ENCODE measurements around the gene TMEM127. TPM values are rescaled to one million over a fixed set of nuclear protein-coding genes. Genes with fewer than 3 reads are reported as not detected.
"Not testable (repeated sequence)": the region's sequence is repeated elsewhere in the genome, so short reads cannot be mapped to it uniquely, and the experiment has no call there.

Gene TMEM127
- total and polyA plus RNA-seq, 3 experiments from 2014 or later, result 29.8 to 46.8 (median 33.4) TPM

GRCh38 chr2:96304606-96305005, 38.8 kb upstream of the TMEM127 start:
- peaks cover 44% of the 10 kb centered on the region for H3K4me1 ChIP-seq (ENCODE audit: insufficient read depth, low read length)
- POLR2A ChIA-PET, result interaction anchor here (0.7 to 2.4 kb wide), 10 partner anchors 11 to 234 kb away, joined by 3 to 42 read pairs (median 10); partner anchors contain the start of gene NCAPH
- CTCF ChIA-PET, result interaction anchor here (0.6 to 2.5 kb wide), 5 partner anchors 21 to 237 kb away, joined by 3 to 19 read pairs (median 3); partner anchors contain the start of gene ITPRIPL1
- H3K27ac ChIP-seq (ENCODE audit: low read depth, low read length), result peak overlapping the region; percentile 99
- Mint-ChIP-seq H3K27me3 (no peaks in the 10 kb centered on the region), H3K27ac (peak overlapping the region; percentile 98 to 100 (median 100)), H3K4me3 (peak overlapping the region; percentile 96 to 99 (median 98)), H3K36me3 (peaks cover 11 to 74% (median 29%) of the 10 kb centered on the region in 3 donors), H3K9me3 (no peaks in the 10 kb centered on the region), H3K4me1 (peaks cover 57 to 76% (median 57%) of the 10 kb centered on the region in 3 donors)
- no peaks in the 10 kb centered on the region for H3K9me3 ChIP-seq (ENCODE audit: low read length)
- peak overlapping the region; percentile 99 for H3K4me3 ChIP-seq (ENCODE audit: low read length)
- H3K36me3 ChIP-seq (ENCODE audit: insufficient read depth, low read length), result peaks cover 41% of the 10 kb centered on the region
- DNase-seq, result no peak
- no peaks in the 10 kb centered on the region for H3K27me3 ChIP-seq (ENCODE audit: insufficient read depth, low read length, poor library complexity, severe bottlenecking)

DNA sequence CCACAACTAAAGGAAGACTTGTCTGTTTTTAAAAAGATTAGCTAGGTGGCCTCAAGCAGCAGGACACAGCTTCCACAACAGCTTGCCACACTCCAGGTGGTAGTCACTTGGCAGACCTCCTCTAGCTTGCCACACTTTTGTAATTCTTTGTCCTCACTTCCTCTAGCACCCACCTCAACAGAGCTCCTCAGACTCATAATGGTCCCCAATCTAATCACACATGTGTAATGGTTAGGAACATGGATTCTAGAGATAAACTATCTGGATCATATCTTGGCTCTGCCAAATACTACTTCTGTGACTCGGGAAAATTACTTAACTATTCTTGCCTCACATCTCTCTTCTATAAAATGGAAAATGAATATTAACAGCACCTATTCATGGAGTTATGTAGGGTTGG, 36.1 kb upstream of the TMEM127 start:
- Histone ChIP-seq H3K27ac (ENCODE audit: low read depth, low read length) (no peak overlapping the region), H3K4me3 (ENCODE audit: low read length) (no peak overlapping the region), H3K4me1 (ENCODE audit: insufficient read depth, low read length) (peaks cover 44% of the 10 kb centered on the region), H3K27me3 (ENCODE audit: insufficient read depth, low read length, poor library complexity, severe bottlenecking) (no peaks in the 10 kb centered on the region), H3K36me3 (ENCODE audit: insufficient read depth, low read length) (peaks cover 68% of the 10 kb centered on the region), H3K9me3 (ENCODE audit: low read length) (no peaks in the 10 kb centered on the region)
- H3K36me3 Mint-ChIP-seq, result peaks cover 18 to 93% (median 50%) of the 10 kb centered on the region in 3 donors
- H3K4me1 Mint-ChIP-seq, result peaks cover 60 to 71% (median 65%) of the 10 kb centered on the region in 3 donors
- H3K9me3 Mint-ChIP-seq, result no peaks in the 10 kb centered on the region
- H3K27ac Mint-ChIP-seq, result peak overlapping the region in 7 of 8 donors; percentile 11 to 99 (median 69)
- H3K27me3 Mint-ChIP-seq, result no peaks in the 10 kb centered on the region
- peak overlapping the region in 5 of 7 donors; percentile 12 to 56 (median 44) for H3K4me3 Mint-ChIP-seq
- ChIA-PET POLR2A (interaction anchor here (0.9 kb wide), 1 partner anchor 8 kb away, joined by 7 read pairs; no protein-coding TSS in a partner anchor), CTCF (interaction anchor here (0.9 to 2.1 kb wide), 2 partner anchors 43 to 206 kb away, joined by 4 to 8 read pairs; no protein-coding TSS in a partner anchor)
- DNase-seq, result no peak

DNA sequence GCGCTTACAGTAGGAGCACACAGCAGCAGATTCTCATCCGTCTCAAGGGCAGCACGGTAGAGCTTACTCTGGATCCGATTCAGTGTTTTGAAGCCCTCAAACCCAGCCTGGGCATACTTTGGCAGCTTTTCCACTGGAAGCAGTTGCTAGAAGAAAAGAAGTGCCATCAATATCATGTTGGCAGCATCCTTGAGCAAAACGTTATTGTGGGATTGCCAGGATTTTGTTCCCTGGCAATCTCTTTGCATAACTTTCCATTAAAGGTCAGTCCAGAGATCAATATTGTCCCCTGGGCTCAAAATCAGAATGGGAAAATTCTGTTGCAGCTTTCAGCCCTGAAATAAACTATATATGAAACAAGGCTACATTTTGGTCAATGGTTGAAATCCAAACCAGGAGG, 31.1 kb upstream of the TMEM127 start:
- ChIA-PET CTCF (interaction anchor here (0.9 kb wide), 1 partner anchor 10 kb away, joined by 3 read pairs; no protein-coding TSS in a partner anchor), POLR2A (interaction anchor here (0.7 to 0.8 kb wide), 2 partner anchors 9 to 38 kb away, joined by 3 to 12 read pairs; no protein-coding TSS in a partner anchor)
- H3K27ac ChIP-seq (ENCODE audit: low read depth, low read length), result no peak overlapping the region
- no peak overlapping the region for H3K27ac Mint-ChIP-seq
- no peaks in the 10 kb centered on the region for H3K27me3 ChIP-seq (ENCODE audit: insufficient read depth, low read length, poor library complexity, severe bottlenecking)
- peaks cover 10% of the 10 kb centered on the region for H3K4me1 ChIP-seq (ENCODE audit: insufficient read depth, low read length)
- no peaks in the 10 kb centered on the region for H3K9me3 Mint-ChIP-seq
- DNase-seq, result no peak
- peaks cover 19 to 24% (median 20%) of the 10 kb centered on the region in 3 donors for H3K4me1 Mint-ChIP-seq
- no peaks in the 10 kb centered on the region for H3K9me3 ChIP-seq (ENCODE audit: low read length)
- H3K36me3 ChIP-seq (ENCODE audit: insufficient read depth, low read length), result peaks cover 84% of the 10 kb centered on the region
- H3K4me3 ChIP-seq (ENCODE audit: low read length), result no peak overlapping the region
- H3K4me3 Mint-ChIP-seq, result no peak overlapping the region
- H3K27me3 Mint-ChIP-seq, result no peaks in the 10 kb centered on the region
- H3K36me3 Mint-ChIP-seq, result peaks cover 20 to 97% (median 55%) of the 10 kb centered on the region in 3 donors

GRCh38 chr2:96294271-96294670, 28.5 kb upstream of the TMEM127 start:
- H3K27me3 Mint-ChIP-seq; H3K4me3 ChIP-seq (ENCODE audit: low read length); H3K4me3 Mint-ChIP-seq; H3K4me1 Mint-ChIP-seq; H3K9me3 ChIP-seq (ENCODE audit: low read length); H3K9me3 Mint-ChIP-seq; DNase-seq; H3K27me3 ChIP-seq (ENCODE audit: insufficient read depth, low read length, poor library complexity, severe bottlenecking); H3K4me1 ChIP-seq (ENCODE audit: insufficient read depth, low read length); H3K27ac ChIP-seq (ENCODE audit: low read depth, low read length): not testable (repeated sequence)
- peaks cover 20 to 97% (median 48%) of the 10 kb centered on the region in 3 donors for H3K36me3 Mint-ChIP-seq
- POLR2A ChIA-PET, result interaction anchor here (1.6 kb wide), 1 partner anchor 11 kb away, joined by 4 read pairs; no protein-coding TSS in a partner anchor
- H3K27ac Mint-ChIP-seq, result peak overlapping the region in 1 of 8 donors; percentile 50
- CTCF ChIA-PET, result interaction anchor here (0.7 kb wide), 1 partner anchor 259 kb away, joined by 3 read pairs; no protein-coding TSS in a partner anchor
- peaks cover 87% of the 10 kb centered on the region for H3K36me3 ChIP-seq (ENCODE audit: insufficient read depth, low read length)

- Histone ChIP-seq H3K4me1 (ENCODE audit: insufficient read depth, low read length) (no peaks in the 10 kb centered on the region), H3K36me3 (ENCODE audit: insufficient read depth, low read length) (peaks cover 87% of the 10 kb centered on the region), H3K9me3 (ENCODE audit: low read length) (no peaks in the 10 kb centered on the region), H3K27ac (ENCODE audit: low read depth, low read length) (no peak overlapping the region), H3K4me3 (ENCODE audit: low read length) (no peak overlapping the region), H3K27me3 (ENCODE audit: insufficient read depth, low read length, poor library complexity, severe bottlenecking) (no peaks in the 10 kb centered on the region)
- H3K4me1 Mint-ChIP-seq, result no peaks in the 10 kb centered on the region
- peaks cover 12 to 97% (median 43%) of the 10 kb centered on the region in 3 donors for H3K36me3 Mint-ChIP-seq
- CTCF ChIA-PET, result no interaction called here
- no peak for DNase-seq
- POLR2A ChIA-PET, result no interaction called here
- H3K27ac Mint-ChIP-seq, result peak overlapping the region in 2 of 8 donors; percentile 32 to 88
- H3K9me3 Mint-ChIP-seq, result no peaks in the 10 kb centered on the region
- no peaks in the 10 kb centered on the region for H3K27me3 Mint-ChIP-seq
- H3K4me3 Mint-ChIP-seq, result no peak overlapping the region
These were observed 26.0 kb upstream of the TMEM127 start for GRCh38 chr2:96291751-96292150.

DNA sequence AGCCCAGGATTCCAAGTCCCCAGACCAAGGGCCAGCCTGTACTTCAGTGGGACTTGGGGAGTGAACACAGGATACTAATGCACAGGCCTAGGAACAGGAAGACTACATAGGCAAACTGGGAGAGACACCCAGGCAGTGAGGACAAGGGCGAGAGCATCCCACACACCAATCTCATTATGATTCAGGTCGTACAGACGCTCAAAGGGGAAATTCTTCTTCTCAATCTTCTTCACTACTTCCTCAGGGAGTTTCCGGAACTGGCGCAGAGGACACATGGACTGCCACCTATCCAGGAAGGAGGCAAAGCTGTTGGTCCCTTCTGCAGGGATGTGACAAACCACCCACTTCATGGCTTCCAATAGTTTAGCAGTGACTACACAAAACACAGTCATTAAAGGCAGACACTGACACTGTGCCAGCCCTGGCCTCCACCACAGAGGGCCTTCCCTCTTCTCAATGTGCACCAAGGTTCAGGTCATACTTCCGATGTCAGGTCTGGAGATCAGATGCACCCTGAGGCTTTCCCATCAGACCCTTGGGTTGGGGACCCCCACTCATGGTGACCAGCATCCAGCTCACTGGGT, 21.6 kb upstream of the TMEM127 start:
- CTCF ChIA-PET, result no interaction called here
- POLR2A ChIA-PET, result interaction anchor here (1.0 kb wide), 1 partner anchor 9 kb away, joined by 3 read pairs; no protein-coding TSS in a partner anchor
- Mint-ChIP-seq H3K36me3 (peaks cover 13 to 99% (median 43%) of the 10 kb centered on the region in 3 donors), H3K27ac (peak overlapping the region in 3 of 8 donors; percentile 27 to 43 (median 39)), H3K9me3 (no peaks in the 10 kb centered on the region), H3K4me1 (no peaks in the 10 kb centered on the region), H3K27me3 (no peaks in the 10 kb centered on the region), H3K4me3 (no peak overlapping the region)
- Histone ChIP-seq H3K9me3 (ENCODE audit: low read length) (no peaks in the 10 kb centered on the region), H3K27me3 (ENCODE audit: insufficient read depth, low read length, poor library complexity, severe bottlenecking) (no peaks in the 10 kb centered on the region), H3K27ac (ENCODE audit: low read depth, low read length) (no peak overlapping the region), H3K4me1 (ENCODE audit: insufficient read depth, low read length) (no peaks in the 10 kb centered on the region), H3K36me3 (ENCODE audit: insufficient read depth, low read length) (peaks cover 97% of the 10 kb centered on the region), H3K4me3 (ENCODE audit: low read length) (no peak overlapping the region)
- DNase-seq, result no peak

- Histone ChIP-seq H3K4me1 (ENCODE audit: insufficient read depth, low read length) (no peaks in the 10 kb centered on the region), H3K9me3 (ENCODE audit: low read length) (no peaks in the 10 kb centered on the region), H3K27ac (ENCODE audit: low read depth, low read length) (no peak overlapping the region), H3K4me3 (ENCODE audit: low read length) (no peak overlapping the region), H3K27me3 (ENCODE audit: insufficient read depth, low read length, poor library complexity, severe bottlenecking) (no peaks in the 10 kb centered on the region), H3K36me3 (ENCODE audit: insufficient read depth, low read length) (peaks cover 62% of the 10 kb centered on the region)
- H3K9me3 Mint-ChIP-seq, result no peaks in the 10 kb centered on the region
- H3K4me1 Mint-ChIP-seq, result no peaks in the 10 kb centered on the region
- DNase-seq, result no peak
- POLR2A ChIA-PET, result interaction anchor here (0.7 kb wide), 1 partner anchor 38 kb away, joined by 3 read pairs; no protein-coding TSS in a partner anchor
- H3K4me3 Mint-ChIP-seq, result peak overlapping the region in 1 of 7 donors; percentile 32
- no peaks in the 10 kb centered on the region for H3K27me3 Mint-ChIP-seq
- H3K27ac Mint-ChIP-seq, result peak overlapping the region in 2 of 8 donors; percentile 21 to 63
- CTCF ChIA-PET, result interaction anchor here (1.6 kb wide), 1 partner anchor 10 kb away, joined by 8 read pairs; the partner anchor contains the start of gene CIAO1
- H3K36me3 Mint-ChIP-seq, result peaks cover 4 to 93% (median 23%) of the 10 kb centered on the region in 3 donors
These were observed 11.1 kb upstream of the TMEM127 start for GRCh38 chr2:96276787-96277499.
